ENCODE measurements around the gene TNFSF8. TPM values are rescaled to one million over a fixed set of nuclear protein-coding genes. Genes with fewer than 3 reads are reported as not detected.
A peak's percentile ranks its signal among the peaks of the same experiment; 100 is the strongest.

The TNFSF8 gene
- total RNA-seq, 1 experiment from 2014 or later, result not detected

- Histone ChIP-seq H3K9me3 (ENCODE audit: insufficient read depth, low read depth) (no peaks in the 10 kb centered on the region), H3K4me2 (peak overlapping the region; percentile 43), H4K20me1 (ENCODE audit: insufficient read depth) (no peaks in the 10 kb centered on the region), H3K27me3 (ENCODE audit: insufficient read depth, low read depth) (peaks cover 11% of the 10 kb centered on the region), H3K79me2 (ENCODE audit: low read depth) (no peaks in the 10 kb centered on the region), H3F3A (ENCODE audit: insufficient read depth, low read depth) (peaks cover 21% of the 10 kb centered on the region; the same call in 1 of the 2 replicates), H2AFZ (no peak overlapping the region), H3K36me3 (ENCODE audit: low read depth) (no peaks in the 10 kb centered on the region), H3K9me2 (ENCODE audit: insufficient read depth) (no peaks in the 10 kb centered on the region), H3K27ac (no peak overlapping the region; the same call in 1 of the 2 replicates), H3K4me1 (replicated peaks; ENCODE audit: insufficient read depth) (peaks cover 26% of the 10 kb centered on the region), H3K4me3 (no peak overlapping the region)
- no TSS peak for BruUV-seq (replicated peaks)
- ChIA-PET CTCF (interaction anchor here (0.6 to 1.8 kb wide), 7 partner anchors 58 to 188 kb away, joined by 3 to 7 read pairs (median 4); partner anchors contain the start of gene TNFSF15), POLR2A (ENCODE audit: unreplicated experiment) (no interaction called here)
- TF ChIP-seq CTCF (conservative IDR thresholded peaks at IDR 0.05), result peak; percentile 68
- TF ChIP-seq EZH2 (IDR thresholded peaks at IDR 0.05; ENCODE audit: low read depth), result no peak
- no peak for DNase-seq
- intact Hi-C loops (cut with micrococcal nuclease; ENCODE audit: unreplicated experiment), result loop anchor here (5.0 to 10.0 kb wide), 3 partner anchors 355 to 615 kb away; no protein-coding TSS in a partner anchor
Measured at GRCh38 chr9:114906922-114907571, 23.3 kb downstream of the TNFSF8 start.

GRCh38 chr9:114905170-114905940 is 25.0 kb downstream of the TNFSF8 start:
- no peak overlapping the region for H3K4me3 ChIP-seq
- no peaks in the 10 kb centered on the region for H4K20me1 ChIP-seq (ENCODE audit: insufficient read depth)
- H3K9me3 ChIP-seq (ENCODE audit: insufficient read depth, low read depth), result no peaks in the 10 kb centered on the region
- peaks cover 10% of the 10 kb centered on the region for H3K27me3 ChIP-seq (ENCODE audit: insufficient read depth, low read depth)
- no peak overlapping the region for H3K27ac ChIP-seq
- H3F3A ChIP-seq (ENCODE audit: insufficient read depth, low read depth), result peaks cover 16% of the 10 kb centered on the region; the same call in 1 of the 2 replicates
- H3K36me3 ChIP-seq (ENCODE audit: low read depth), result no peaks in the 10 kb centered on the region
- peaks cover 31% of the 10 kb centered on the region for H3K4me1 ChIP-seq (replicated peaks; ENCODE audit: insufficient read depth)
- H3K4me2 ChIP-seq, result no peak overlapping the region
- CTCF ChIA-PET, result interaction anchor here (0.6 kb wide), 2 partner anchors 153 to 211 kb away, joined by 3 read pairs; no protein-coding TSS in a partner anchor
- H3K79me2 ChIP-seq (ENCODE audit: low read depth), result no peaks in the 10 kb centered on the region
- H3K9me2 ChIP-seq (ENCODE audit: insufficient read depth), result no peaks in the 10 kb centered on the region
- H2AFZ ChIP-seq, result no peak overlapping the region
- TF ChIP-seq CTCF (conservative IDR thresholded peaks at IDR 0.05) (no peak), EZH2 (IDR thresholded peaks at IDR 0.05; ENCODE audit: low read depth) (no peak)
- DNase-seq, result no peak
- POLR2A ChIA-PET (ENCODE audit: unreplicated experiment), result no interaction called here
- BruUV-seq (replicated peaks), result no TSS peak
- intact Hi-C loops (cut with micrococcal nuclease; ENCODE audit: unreplicated experiment), result loop anchor here (5.0 to 10.0 kb wide), 3 partner anchors 357 to 617 kb away; no protein-coding TSS in a partner anchor

- no peak for DNase-seq
- no peak overlapping the region for H2AFZ ChIP-seq
- no peak overlapping the region for H3K27ac ChIP-seq
- CTCF ChIA-PET, result no interaction called here
- intact Hi-C loops (cut with micrococcal nuclease; ENCODE audit: unreplicated experiment), result loop anchor here (10.0 kb wide), 1 partner anchor 418 kb away; no protein-coding TSS in a partner anchor
- no peak overlapping the region for H3K4me2 ChIP-seq
- POLR2A ChIA-PET (ENCODE audit: unreplicated experiment), result no interaction called here
- no peaks in the 10 kb centered on the region for H3K27me3 ChIP-seq (ENCODE audit: insufficient read depth, low read depth)
- peaks cover 17% of the 10 kb centered on the region for H3K4me1 ChIP-seq (replicated peaks; ENCODE audit: insufficient read depth)
- no peaks in the 10 kb centered on the region for H3K9me3 ChIP-seq (ENCODE audit: insufficient read depth, low read depth)
- H3K79me2 ChIP-seq (ENCODE audit: low read depth), result no peaks in the 10 kb centered on the region
- H3K9me2 ChIP-seq (ENCODE audit: insufficient read depth), result no peaks in the 10 kb centered on the region
- no peak overlapping the region for H3K4me3 ChIP-seq
- no TSS peak for BruUV-seq (replicated peaks)
- TF ChIP-seq EZH2 (IDR thresholded peaks at IDR 0.05; ENCODE audit: low read depth) (no peak), CTCF (conservative IDR thresholded peaks at IDR 0.05) (no peak)
- no peaks in the 10 kb centered on the region for H4K20me1 ChIP-seq (ENCODE audit: insufficient read depth)
- H3F3A ChIP-seq (ENCODE audit: insufficient read depth, low read depth), result peaks cover 12% of the 10 kb centered on the region; the same call in 1 of the 2 replicates
- H3K36me3 ChIP-seq (ENCODE audit: low read depth), result no peaks in the 10 kb centered on the region
Measured at GRCh38 chr9:114902786-114903524, 27.4 kb downstream of the TNFSF8 start.

All from PC-9 (cell line).